Measurements from ENCODE around the gene CNTFR.

CNTFR gene

DNA sequence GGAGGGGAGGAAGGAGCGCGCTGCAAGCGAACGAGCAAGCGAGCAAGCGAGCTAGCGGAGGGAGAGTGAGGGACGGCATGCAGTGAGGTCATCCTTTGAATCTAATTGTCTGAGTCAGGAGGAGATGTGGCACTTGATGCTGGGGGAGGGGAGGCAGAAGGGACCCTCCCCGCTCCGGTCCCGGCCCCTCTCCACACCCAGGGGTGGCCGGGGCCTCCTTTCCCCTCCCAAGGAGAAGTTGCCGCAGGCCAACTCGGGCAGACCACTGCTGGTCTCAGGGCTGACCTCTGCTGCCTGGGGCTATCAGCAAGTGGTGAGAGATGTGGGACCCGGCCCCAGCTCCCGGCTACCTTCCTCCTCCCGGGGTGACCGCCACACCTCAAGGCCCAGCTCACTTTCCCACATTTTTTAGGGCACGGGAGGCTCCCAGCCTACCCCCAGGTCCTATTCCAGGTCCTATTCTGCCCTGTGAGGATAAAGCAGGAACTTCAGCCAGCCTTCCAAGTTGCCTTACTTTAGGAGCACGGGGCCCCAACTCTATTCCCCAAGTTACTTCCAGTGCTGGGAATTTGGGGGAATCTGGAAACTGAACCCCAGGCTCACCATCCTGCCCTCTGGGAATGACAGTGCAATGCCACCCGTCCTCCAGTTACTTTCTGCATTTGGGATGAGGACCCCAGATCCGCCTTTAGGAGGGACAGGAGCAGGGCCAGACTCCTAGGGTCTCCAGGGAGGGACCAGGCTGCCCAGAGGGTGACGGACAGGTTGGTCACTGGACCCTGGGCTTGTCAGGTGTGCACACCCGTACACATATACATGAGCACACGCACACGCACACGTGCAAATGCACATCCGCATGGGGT lies 11.1 kb downstream of the CNTFR start:
- Histone ChIP-seq H3K4me1 (peaks cover 0 to 13% (median 11%) of the 10 kb centered on the region in 4 donors), H3K4me3 (peak overlapping the region; percentile 11 to 37), H3K27me3 (peaks cover 0 to 97% of the 10 kb centered on the region in 2 donors), H3K9me3 (no peaks in the 10 kb centered on the region), H3K36me3 (no peaks in the 10 kb centered on the region), H3K27ac (no peak overlapping the region)
- intact Hi-C loops (cut with DNase I; ENCODE audit: low total_unique reads) = no loop called here
- DNase-seq = no peak
- TF ChIP-seq, protein P1, sequence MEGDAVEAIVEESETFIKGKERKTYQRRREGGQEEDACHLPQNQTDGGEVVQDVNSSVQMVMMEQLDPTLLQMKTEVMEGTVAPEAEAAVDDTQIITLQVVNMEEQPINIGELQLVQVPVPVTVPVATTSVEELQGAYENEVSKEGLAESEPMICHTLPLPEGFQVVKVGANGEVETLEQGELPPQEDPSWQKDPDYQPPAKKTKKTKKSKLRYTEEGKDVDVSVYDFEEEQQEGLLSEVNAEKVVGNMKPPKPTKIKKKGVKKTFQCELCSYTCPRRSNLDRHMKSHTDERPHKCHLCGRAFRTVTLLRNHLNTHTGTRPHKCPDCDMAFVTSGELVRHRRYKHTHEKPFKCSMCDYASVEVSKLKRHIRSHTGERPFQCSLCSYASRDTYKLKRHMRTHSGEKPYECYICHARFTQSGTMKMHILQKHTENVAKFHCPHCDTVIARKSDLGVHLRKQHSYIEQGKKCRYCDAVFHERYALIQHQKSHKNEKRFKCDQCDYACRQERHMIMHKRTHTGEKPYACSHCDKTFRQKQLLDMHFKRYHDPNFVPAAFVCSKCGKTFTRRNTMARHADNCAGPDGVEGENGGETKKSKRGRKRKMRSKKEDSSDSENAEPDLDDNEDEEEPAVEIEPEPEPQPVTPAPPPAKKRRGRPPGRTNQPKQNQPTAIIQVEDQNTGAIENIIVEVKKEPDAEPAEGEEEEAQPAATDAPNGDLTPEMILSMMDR (IDR thresholded peaks at IDR 0.05) = no peak

DNA sequence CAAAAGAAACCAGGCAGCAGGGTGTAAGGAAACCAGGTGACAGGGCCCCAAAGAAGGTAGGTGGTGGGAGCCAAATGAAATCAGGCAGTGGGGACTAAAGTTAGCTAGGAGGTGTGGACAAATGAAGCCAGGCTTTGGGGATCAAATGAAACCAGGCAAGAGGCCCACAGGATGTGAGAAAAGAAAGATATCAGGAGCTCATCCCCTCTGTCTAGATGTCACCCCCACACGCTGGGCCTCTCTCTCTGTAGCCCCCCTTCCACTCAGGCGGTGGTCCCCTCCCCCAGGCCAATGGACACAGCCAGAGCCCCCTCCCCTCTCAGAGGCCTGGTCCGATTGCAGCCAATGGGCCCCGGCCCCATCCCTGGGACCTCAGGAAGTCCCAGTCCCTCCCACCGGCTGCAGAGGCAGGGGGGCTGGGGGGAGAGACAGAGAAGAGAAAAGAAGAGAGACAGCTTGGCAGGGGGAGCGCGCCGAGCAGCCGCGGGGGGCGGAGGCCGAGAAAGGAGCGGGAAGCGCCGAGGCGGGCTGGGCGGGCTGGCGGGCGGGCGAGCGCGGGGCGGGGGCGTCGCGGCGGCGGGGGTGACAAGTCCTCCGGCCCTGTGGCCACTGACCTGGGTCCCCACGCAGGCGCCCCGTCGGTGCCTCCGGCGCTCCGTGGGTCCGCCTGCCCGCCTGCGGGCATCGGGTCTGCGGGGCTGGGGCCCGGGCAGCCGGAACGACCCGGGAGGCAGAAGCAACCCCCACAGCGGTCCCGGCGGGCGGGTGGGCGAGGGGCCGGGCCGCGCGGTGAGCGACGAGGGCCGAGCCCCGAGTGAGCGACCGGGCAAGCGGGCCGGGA lies 11.9 kb downstream of the CNTFR start:
- H3K9me3 ChIP-seq = no peaks in the 10 kb centered on the region
- DNase-seq = no peak
- H3K27ac ChIP-seq = no peak overlapping the region
- H3K4me3 ChIP-seq = peak overlapping the region; percentile 11 to 37
- peaks cover 0 to 13% (median 11%) of the 10 kb centered on the region in 4 donors for H3K4me1 ChIP-seq
- H3K27me3 ChIP-seq = peaks cover 0 to 92% of the 10 kb centered on the region in 2 donors
- H3K36me3 ChIP-seq = no peaks in the 10 kb centered on the region
- TF ChIP-seq, protein P1 (IDR thresholded peaks at IDR 0.05) = no peak
- intact Hi-C loops (cut with DNase I; ENCODE audit: low total_unique reads) = no loop called here

DNA sequence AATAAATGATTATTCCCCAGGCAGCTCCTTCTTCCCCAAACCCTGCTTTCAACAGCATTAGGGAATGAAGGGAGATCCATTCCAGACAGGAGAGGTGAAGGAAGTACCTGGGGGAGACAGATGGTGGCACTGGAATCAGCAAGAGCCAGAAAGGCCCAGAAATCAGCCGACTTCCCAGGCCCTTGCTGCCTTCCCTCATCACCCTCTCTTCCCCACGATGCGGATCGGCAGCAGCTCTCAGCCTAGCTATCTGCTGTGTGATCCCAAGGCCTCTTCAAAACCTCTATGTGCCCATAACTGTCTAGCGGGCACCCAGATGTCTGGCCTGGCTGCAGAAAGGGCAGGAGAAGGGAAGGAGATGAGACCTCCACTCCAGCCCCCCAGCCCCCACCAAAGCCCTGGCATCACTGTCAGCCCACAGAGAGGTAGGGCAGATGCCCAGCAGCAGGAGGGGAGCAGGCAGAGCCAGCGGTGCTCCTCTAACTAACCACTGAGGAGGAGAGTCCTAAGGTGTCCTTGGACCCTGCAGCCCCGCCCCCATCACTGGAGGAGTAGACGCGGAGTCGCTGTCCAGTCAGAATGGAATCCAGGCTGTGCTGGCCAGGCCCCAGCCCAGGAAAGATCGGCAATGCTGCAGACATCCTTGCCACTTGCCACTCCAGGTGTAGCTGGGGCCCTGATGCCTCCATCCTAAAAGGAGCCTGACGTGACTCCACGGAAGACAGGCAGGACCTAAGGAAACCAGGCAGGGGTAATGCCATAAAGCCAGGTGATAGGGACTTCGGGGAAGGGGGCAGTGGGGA lies 12.7 kb downstream of the CNTFR start:
- H3K4me1 ChIP-seq = peaks cover 0 to 13% (median 11%) of the 10 kb centered on the region in 4 donors

DNA sequence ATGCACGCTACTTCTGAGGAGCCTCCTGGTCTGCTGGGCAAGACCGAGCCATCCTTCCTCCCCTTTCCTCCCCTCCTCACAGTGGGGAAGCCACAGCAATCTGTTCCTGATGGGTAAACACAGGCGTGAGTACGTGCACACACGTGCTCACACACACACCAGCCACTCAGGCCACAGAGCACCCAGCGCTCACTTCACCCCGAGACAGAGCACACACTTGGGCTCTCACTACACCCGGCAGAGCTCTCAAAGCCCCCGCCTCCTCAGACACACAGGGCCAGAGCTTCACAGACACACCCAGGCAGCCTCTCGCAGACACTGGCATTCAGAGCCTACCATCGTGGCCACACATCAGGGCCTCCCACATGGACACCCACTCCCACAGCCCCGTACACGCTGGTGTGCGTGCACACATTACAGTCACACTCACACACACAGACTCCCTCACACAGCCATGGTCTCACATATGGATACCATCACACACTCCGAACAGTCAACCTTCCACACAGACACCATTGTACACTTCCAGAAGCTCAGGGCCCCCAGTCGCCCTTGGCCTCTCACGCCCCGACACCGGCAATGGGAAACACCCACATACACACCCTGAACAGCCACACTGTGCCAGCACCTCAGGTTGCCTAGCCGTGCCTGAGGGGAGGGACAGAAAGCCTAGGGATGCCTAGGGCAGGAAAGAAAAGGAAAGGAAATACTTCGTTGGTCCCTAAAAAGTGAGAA lies 13.5 kb downstream of the CNTFR start:
- H3K27ac ChIP-seq = no peak overlapping the region
- no peaks in the 10 kb centered on the region for H3K36me3 ChIP-seq
- peaks cover 0 to 79% of the 10 kb centered on the region in 2 donors for H3K27me3 ChIP-seq
- H3K4me1 ChIP-seq = peaks cover 0 to 13% (median 11%) of the 10 kb centered on the region in 4 donors
- TF ChIP-seq, protein P1 (IDR thresholded peaks at IDR 0.05) = no peak
- intact Hi-C loops (cut with DNase I; ENCODE audit: low total_unique reads) = no loop called here
- no peaks in the 10 kb centered on the region for H3K9me3 ChIP-seq
- no peak overlapping the region for H3K4me3 ChIP-seq
- no peak for DNase-seq

More for the DNA sequence above, 12.7 kb downstream of the CNTFR start:
- Histone ChIP-seq H3K9me3 (no peaks in the 10 kb centered on the region), H3K27ac (no peak overlapping the region), H3K27me3 (peaks cover 0 to 84% of the 10 kb centered on the region in 2 donors), H3K36me3 (no peaks in the 10 kb centered on the region), H3K4me3 (no peak overlapping the region)
- intact Hi-C loops (cut with DNase I; ENCODE audit: low total_unique reads) = no loop called here
- TF ChIP-seq, protein P1 (IDR thresholded peaks at IDR 0.05) = no peak
- DNase-seq = no peak

All from tibial artery (tissue), 4 donors.